ENCODE measurements around the gene ZNF300.
"Not testable (repeated sequence)": the region's sequence is repeated elsewhere in the genome, so short reads cannot be mapped to it uniquely, and the experiment has no call there.

Gene ZNF300

GRCh38 chr5:150895431-150896428 is 9.1 kb downstream of the ZNF300 start:
- no peak overlapping the region for H3K9ac ChIP-seq (ENCODE audit: low read depth, low read length)
- H3K36me3 ChIP-seq (ENCODE audit: control insufficient read depth, insufficient read depth, low read length) = peaks cover 56% of the 10 kb centered on the region
- no peak overlapping the region for H3K27ac ChIP-seq (ENCODE audit: low read depth, low read length)
- H3K27me3 ChIP-seq (ENCODE audit: control insufficient read depth, insufficient read depth, low read length) = no peaks in the 10 kb centered on the region
- H3K4me3 ChIP-seq (ENCODE audit: low read depth, low read length) = peak overlapping the region; percentile 9; the same call in 1 of the 2 replicates
- H3K4me1 ChIP-seq (ENCODE audit: control insufficient read depth, insufficient read depth, low read length) = no peaks in the 10 kb centered on the region
- peaks cover 99% of the 10 kb centered on the region for H3K9me3 ChIP-seq (ENCODE audit: control insufficient read depth, insufficient read depth, low read length)

- Histone ChIP-seq H3K4me1 (ENCODE audit: control insufficient read depth, insufficient read depth, low read length) (no peaks in the 10 kb centered on the region), H3K9me3 (ENCODE audit: control insufficient read depth, insufficient read depth, low read length) (peaks cover 72% of the 10 kb centered on the region), H3K9ac (ENCODE audit: low read depth, low read length) (no peak overlapping the region), H3K36me3 (ENCODE audit: control insufficient read depth, insufficient read depth, low read length) (no peaks in the 10 kb centered on the region), H3K27ac (ENCODE audit: low read depth, low read length) (no peak overlapping the region), H3K4me3 (ENCODE audit: low read depth, low read length) (no peak overlapping the region), H3K27me3 (ENCODE audit: control insufficient read depth, insufficient read depth, low read length) (no peaks in the 10 kb centered on the region)
Measured at GRCh38 chr5:150879358-150879757, 25.4 kb downstream of the ZNF300 start.

- Histone ChIP-seq H3K4me3 (ENCODE audit: low read depth, low read length) (no peak overlapping the region), H3K4me1 (ENCODE audit: control insufficient read depth, insufficient read depth, low read length) (no peaks in the 10 kb centered on the region), H3K27ac (ENCODE audit: low read depth, low read length) (no peak overlapping the region), H3K36me3 (ENCODE audit: control insufficient read depth, insufficient read depth, low read length) (no peaks in the 10 kb centered on the region), H3K9ac (ENCODE audit: low read depth, low read length) (no peak overlapping the region), H3K9me3 (ENCODE audit: control insufficient read depth, insufficient read depth, low read length) (peaks cover 42% of the 10 kb centered on the region), H3K27me3 (ENCODE audit: control insufficient read depth, insufficient read depth, low read length) (no peaks in the 10 kb centered on the region)
Measured at GRCh38 chr5:150862070-150862469, 42.7 kb downstream of the ZNF300 start.

GRCh38 chr5:150860246-150860821 is 44.4 kb downstream of the ZNF300 start:
- H3K4me1 ChIP-seq (ENCODE audit: control insufficient read depth, insufficient read depth, low read length) = no peaks in the 10 kb centered on the region
- H3K36me3 ChIP-seq (ENCODE audit: control insufficient read depth, insufficient read depth, low read length) = no peaks in the 10 kb centered on the region
- peaks cover 42% of the 10 kb centered on the region for H3K9me3 ChIP-seq (ENCODE audit: control insufficient read depth, insufficient read depth, low read length)

GRCh38 chr5:150856700-150857099 is 48.1 kb downstream of the ZNF300 start:
- H3K27ac ChIP-seq (ENCODE audit: low read depth, low read length); H3K27me3 ChIP-seq (ENCODE audit: control insufficient read depth, insufficient read depth, low read length); H3K4me3 ChIP-seq (ENCODE audit: low read depth, low read length); H3K9ac ChIP-seq (ENCODE audit: low read depth, low read length); H3K4me1 ChIP-seq (ENCODE audit: control insufficient read depth, insufficient read depth, low read length); H3K36me3 ChIP-seq (ENCODE audit: control insufficient read depth, insufficient read depth, low read length): not testable (repeated sequence)
- H3K9me3 ChIP-seq (ENCODE audit: control insufficient read depth, insufficient read depth, low read length) = peaks cover 31% of the 10 kb centered on the region

More at GRCh38 chr5:150860246-150860821, 44.4 kb downstream of the ZNF300 start:
- no peak overlapping the region for H3K27ac ChIP-seq (ENCODE audit: low read depth, low read length)
- no peak overlapping the region for H3K9ac ChIP-seq (ENCODE audit: low read depth, low read length)
- no peak overlapping the region for H3K4me3 ChIP-seq (ENCODE audit: low read depth, low read length)
- no peaks in the 10 kb centered on the region for H3K27me3 ChIP-seq (ENCODE audit: control insufficient read depth, insufficient read depth, low read length)

GRCh38 chr5:150853561-150853960 is 51.2 kb downstream of the ZNF300 start:
- no peak overlapping the region for H3K9ac ChIP-seq (ENCODE audit: low read depth, low read length)
- peaks cover 12% of the 10 kb centered on the region; the same call in 1 of the 2 replicates for H3K9me3 ChIP-seq (ENCODE audit: control insufficient read depth, insufficient read depth, low read length)
- no peak overlapping the region for H3K27ac ChIP-seq (ENCODE audit: low read depth, low read length)
- H3K36me3 ChIP-seq (ENCODE audit: control insufficient read depth, insufficient read depth, low read length) = no peaks in the 10 kb centered on the region
- H3K4me3 ChIP-seq (ENCODE audit: low read depth, low read length) = no peak overlapping the region
- no peaks in the 10 kb centered on the region for H3K4me1 ChIP-seq (ENCODE audit: control insufficient read depth, insufficient read depth, low read length)
- H3K27me3 ChIP-seq (ENCODE audit: control insufficient read depth, insufficient read depth, low read length) = no peaks in the 10 kb centered on the region

GRCh38 chr5:150851039-150851438 is 53.7 kb downstream of the ZNF300 start:
- Histone ChIP-seq H3K27me3 (ENCODE audit: control insufficient read depth, insufficient read depth, low read length) (peaks cover 7% of the 10 kb centered on the region), H3K27ac (ENCODE audit: low read depth, low read length) (no peak overlapping the region), H3K9ac (ENCODE audit: low read depth, low read length) (no peak overlapping the region), H3K9me3 (ENCODE audit: control insufficient read depth, insufficient read depth, low read length) (peaks cover 12% of the 10 kb centered on the region; the same call in 1 of the 2 replicates), H3K4me3 (ENCODE audit: low read depth, low read length) (no peak overlapping the region), H3K4me1 (ENCODE audit: control insufficient read depth, insufficient read depth, low read length) (no peaks in the 10 kb centered on the region), H3K36me3 (ENCODE audit: control insufficient read depth, insufficient read depth, low read length) (no peaks in the 10 kb centered on the region)

GRCh38 chr5:150848271-150848670 is 56.5 kb downstream of the ZNF300 start:
- H3K9ac ChIP-seq (ENCODE audit: low read depth, low read length) = no peak overlapping the region
- no peaks in the 10 kb centered on the region for H3K36me3 ChIP-seq (ENCODE audit: control insufficient read depth, insufficient read depth, low read length)
- no peaks in the 10 kb centered on the region for H3K9me3 ChIP-seq (ENCODE audit: control insufficient read depth, insufficient read depth, low read length)
- H3K27ac ChIP-seq (ENCODE audit: low read depth, low read length) = no peak overlapping the region
- H3K4me3 ChIP-seq (ENCODE audit: low read depth, low read length) = no peak overlapping the region
- H3K4me1 ChIP-seq (ENCODE audit: control insufficient read depth, insufficient read depth, low read length) = no peaks in the 10 kb centered on the region
- peaks cover 7% of the 10 kb centered on the region for H3K27me3 ChIP-seq (ENCODE audit: control insufficient read depth, insufficient read depth, low read length)

- no peaks in the 10 kb centered on the region for H3K4me1 ChIP-seq (ENCODE audit: control insufficient read depth, insufficient read depth, low read length)
- H3K27ac ChIP-seq (ENCODE audit: low read depth, low read length) = no peak overlapping the region
- peaks cover 7% of the 10 kb centered on the region for H3K27me3 ChIP-seq (ENCODE audit: control insufficient read depth, insufficient read depth, low read length)
- no peak overlapping the region for H3K4me3 ChIP-seq (ENCODE audit: low read depth, low read length)
- H3K9ac ChIP-seq (ENCODE audit: low read depth, low read length) = no peak overlapping the region
- H3K9me3 ChIP-seq (ENCODE audit: control insufficient read depth, insufficient read depth, low read length) = no peaks in the 10 kb centered on the region
- H3K36me3 ChIP-seq (ENCODE audit: control insufficient read depth, insufficient read depth, low read length) = no peaks in the 10 kb centered on the region
Measured at GRCh38 chr5:150847334-150847695, 57.5 kb downstream of the ZNF300 start.

- Histone ChIP-seq H3K27ac (ENCODE audit: low read depth, low read length) (no peak overlapping the region), H3K4me1 (ENCODE audit: control insufficient read depth, insufficient read depth, low read length) (no peaks in the 10 kb centered on the region), H3K4me3 (ENCODE audit: low read depth, low read length) (no peak overlapping the region), H3K27me3 (ENCODE audit: control insufficient read depth, insufficient read depth, low read length) (peaks cover 7% of the 10 kb centered on the region), H3K36me3 (ENCODE audit: control insufficient read depth, insufficient read depth, low read length) (no peaks in the 10 kb centered on the region), H3K9me3 (ENCODE audit: control insufficient read depth, insufficient read depth, low read length) (no peaks in the 10 kb centered on the region), H3K9ac (ENCODE audit: low read depth, low read length) (no peak overlapping the region)
Measured at GRCh38 chr5:150846654-150847333, 58.0 kb downstream of the ZNF300 start.

- H3K4me3 ChIP-seq (ENCODE audit: low read depth, low read length); H3K9ac ChIP-seq (ENCODE audit: low read depth, low read length); H3K36me3 ChIP-seq (ENCODE audit: control insufficient read depth, insufficient read depth, low read length); H3K27me3 ChIP-seq (ENCODE audit: control insufficient read depth, insufficient read depth, low read length); H3K27ac ChIP-seq (ENCODE audit: low read depth, low read length); H3K9me3 ChIP-seq (ENCODE audit: control insufficient read depth, insufficient read depth, low read length); H3K4me1 ChIP-seq (ENCODE audit: control insufficient read depth, insufficient read depth, low read length): not testable (repeated sequence)
Measured at GRCh38 chr5:150846308-150846653, 58.5 kb downstream of the ZNF300 start, which contains the start of gene IRGM. Gene IRGM, plus strand, starts transcription at chr5:150846521. Its CDS starts 1,603 bp downstream, at chr5:150848124.

Data from HUES48 (cell line).